IPS-18c (cell line): ENCODE measurements around the gene CAMTA1.
"Not testable (repeated sequence)": the region's sequence is repeated elsewhere in the genome, so short reads cannot be mapped to it uniquely, and the experiment has no call there.

Experiments used
- H3K4me3 ChIP-seq: 2 replicates; pipeline ENCODE4 v1.7.0; 2013; ENCODE audit warnings: low read depth, mild to moderate bottlenecking, low read length, moderate library complexity; ENCODE audit not compliant: insufficient read depth
- H3K9me3 ChIP-seq: one replicate; pipeline ENCODE4 v1.6.1; 2013; ENCODE audit warnings: mild to moderate bottlenecking, low read length, moderate library complexity; ENCODE audit not compliant: control insufficient read depth, insufficient read depth

Gene CAMTA1

DNA sequence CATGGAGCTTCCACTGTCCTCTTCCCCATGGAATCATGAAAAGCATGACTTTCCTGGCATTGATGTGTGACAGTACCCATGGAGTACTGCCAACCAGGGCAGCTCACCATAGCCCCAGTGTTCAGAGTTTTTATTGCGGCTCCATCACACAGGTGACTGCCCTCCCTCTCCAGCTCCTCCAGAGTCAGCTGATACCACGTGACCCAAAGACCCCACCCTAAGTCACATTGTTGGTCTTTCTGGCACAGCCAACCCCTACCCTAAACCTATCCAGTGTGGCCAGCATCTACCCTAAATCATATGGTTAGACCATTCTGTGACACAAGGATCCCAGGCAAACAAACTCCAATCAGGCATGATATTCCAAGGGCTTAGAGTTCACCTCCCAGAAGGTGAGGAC lies 908.4 kb downstream of the CAMTA1 start:
- Histone ChIP-seq H3K4me3 (no peak overlapping the region), H3K9me3 (peaks cover 4% of the 10 kb centered on the region)

DNA sequence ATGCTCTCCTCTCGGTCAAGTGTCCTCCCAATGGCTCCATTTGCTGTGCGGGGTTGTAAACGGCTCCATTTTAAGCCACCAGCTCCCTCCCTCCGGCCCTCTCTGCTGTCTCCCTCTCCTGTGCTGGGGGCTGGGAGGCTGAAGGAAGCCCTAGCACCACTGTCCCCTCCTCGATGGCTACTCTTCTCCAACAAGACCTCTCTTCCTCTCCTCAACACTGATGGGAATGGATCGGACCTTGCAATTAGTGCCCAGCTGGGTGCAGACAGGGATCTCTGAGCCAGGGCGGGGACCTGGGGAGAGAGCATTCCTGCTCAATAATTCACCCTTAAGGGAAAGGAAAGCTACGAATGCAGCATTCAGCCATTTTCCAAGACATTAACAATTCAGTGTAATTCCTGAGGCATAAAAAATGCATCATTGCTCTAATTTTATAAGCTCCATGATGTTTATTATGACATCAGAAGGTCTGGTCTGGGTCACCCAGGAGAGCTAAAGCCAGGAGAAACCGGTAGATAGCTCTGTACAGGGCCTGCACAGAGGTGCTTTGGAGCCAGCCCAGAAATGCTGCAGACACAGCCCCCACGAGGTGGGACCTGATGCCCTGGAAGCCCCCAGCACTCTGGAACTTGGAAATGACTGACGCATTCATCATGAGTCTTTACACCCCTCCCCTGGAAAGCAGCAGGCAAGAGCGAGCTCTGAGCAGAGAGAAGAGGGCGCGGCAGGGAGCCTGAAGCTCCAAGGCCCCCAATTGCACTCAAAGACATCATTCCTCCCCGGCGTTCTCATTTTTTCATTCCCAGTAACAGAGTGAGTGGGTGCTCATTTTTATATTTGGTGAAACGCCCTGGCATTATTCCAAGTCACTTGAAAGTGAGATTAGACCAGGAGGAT lies 909.6 kb downstream of the CAMTA1 start:
- peaks cover 4% of the 10 kb centered on the region for H3K9me3 ChIP-seq
- no peak overlapping the region for H3K4me3 ChIP-seq

DNA sequence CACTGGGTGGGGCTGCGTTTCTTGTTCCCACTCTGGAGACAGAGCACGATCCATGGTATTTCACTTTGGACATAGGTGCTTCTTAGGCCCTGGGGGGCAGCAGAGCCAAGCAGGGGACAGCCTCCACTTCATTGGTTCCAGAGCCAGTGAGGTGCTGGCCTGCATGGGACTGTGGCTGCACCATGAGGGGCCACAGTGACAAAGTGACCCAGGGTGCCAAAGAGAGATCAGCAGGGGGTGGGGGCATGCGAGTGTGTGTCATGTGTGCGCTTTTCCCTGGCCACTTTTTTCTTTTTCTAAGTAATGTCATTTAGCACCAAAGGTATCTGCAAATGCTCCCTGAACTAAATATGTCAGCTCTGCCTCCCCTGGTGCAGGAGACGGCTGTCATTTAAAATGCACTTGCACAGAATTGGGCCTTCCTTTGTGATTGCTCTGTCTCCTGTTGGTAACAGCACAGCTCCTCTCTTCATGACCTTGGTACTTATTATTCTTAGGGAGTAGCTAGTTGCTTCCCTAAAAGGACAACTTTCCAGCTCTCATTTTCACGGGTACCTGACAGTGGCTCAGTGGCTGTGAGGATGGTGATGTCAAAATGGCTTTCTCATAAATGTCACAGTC lies 910.4 kb downstream of the CAMTA1 start:
- H3K4me3 ChIP-seq, result no peak overlapping the region

DNA sequence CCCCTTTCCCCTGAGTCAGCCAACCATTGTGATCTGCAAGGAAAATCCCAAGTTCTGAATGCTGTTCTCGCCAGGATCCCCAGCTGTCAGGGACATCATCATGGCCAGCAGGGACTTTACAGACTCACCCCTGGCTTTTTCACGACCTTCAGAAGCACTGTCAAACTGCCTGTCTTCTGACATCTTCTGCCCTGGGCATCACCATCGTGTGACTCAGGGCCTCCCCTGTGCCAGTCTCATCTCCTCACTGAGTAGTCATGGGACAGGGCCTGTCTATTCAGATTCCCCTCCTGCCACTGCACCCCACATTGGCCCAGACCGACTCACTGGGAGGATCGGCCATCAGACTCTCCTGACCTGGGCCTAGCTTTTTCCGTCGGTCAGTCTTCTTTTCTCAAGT lies 913.4 kb downstream of the CAMTA1 start:
- H3K4me3 ChIP-seq, result no peak overlapping the region
- no peaks in the 10 kb centered on the region for H3K9me3 ChIP-seq

More for the DNA sequence above, 910.4 kb downstream of the CAMTA1 start:
- peaks cover 4% of the 10 kb centered on the region for H3K9me3 ChIP-seq

DNA sequence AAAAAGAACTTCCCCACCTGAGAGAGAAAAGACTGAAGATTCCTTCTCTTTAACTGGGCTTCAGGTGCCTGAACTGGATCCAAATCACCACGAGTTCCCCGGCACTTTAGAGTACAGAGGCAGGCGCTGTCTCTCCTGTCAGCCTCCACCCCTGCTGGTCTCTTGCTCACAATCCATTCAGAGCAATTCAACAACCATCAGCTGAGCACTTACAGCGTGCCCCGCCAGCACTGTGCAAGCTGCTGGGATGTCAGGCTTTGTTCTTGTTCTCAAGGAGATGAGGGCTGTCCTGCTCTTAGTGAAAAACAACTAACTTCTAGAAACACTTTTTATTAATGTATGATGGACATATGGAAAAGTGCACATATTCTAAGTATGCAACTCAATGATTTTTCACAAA lies 917.1 kb downstream of the CAMTA1 start:
- no peak overlapping the region for H3K4me3 ChIP-seq
- no peaks in the 10 kb centered on the region for H3K9me3 ChIP-seq

DNA sequence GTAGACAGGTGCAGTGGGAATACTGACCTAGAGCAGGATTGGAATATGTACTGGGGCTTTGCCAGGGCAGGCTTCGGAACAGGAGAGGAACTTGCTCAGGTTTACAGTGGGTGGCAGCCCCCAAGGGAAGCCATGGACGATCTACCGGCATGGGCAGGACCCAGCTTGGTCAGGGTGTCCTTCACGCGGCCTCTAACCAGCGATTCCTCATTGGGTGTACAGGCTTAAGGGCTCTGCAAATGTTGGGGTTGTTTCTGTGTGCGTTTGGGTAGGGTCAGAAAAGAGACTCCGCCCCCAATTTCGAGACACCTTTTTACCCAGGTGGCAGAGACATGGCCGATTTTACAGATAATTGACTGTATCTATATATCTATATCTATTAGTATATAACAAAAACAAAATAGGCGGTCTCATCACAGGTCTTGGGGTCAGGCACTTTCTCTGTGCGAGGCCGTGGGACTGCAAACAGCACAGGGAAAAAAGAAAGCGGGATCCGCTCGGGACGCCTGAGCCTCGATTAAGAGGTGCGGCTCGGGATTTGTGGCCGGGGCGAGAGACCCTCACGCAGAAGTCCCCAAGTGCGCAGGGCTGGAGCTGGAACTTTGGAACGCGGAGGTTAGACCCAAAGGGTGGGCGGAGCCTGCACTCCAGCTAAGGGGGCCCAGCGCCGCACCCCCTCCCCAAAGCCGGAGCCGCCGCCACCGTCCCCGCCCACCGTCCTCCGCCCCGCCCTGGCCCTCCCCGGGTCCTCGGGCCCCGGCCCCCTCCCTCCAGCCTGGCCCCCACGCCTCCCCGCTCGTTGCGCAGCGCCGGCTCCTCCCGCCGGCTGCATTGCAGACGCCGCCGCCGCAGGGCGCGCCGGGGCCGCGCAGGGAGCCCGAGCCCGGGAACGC lies 918.3 kb downstream of the CAMTA1 start:
- Histone ChIP-seq H3K4me3 (peak overlapping the region; percentile 36; the same call in 1 of the 2 replicates), H3K9me3 (no peaks in the 10 kb centered on the region)

DNA sequence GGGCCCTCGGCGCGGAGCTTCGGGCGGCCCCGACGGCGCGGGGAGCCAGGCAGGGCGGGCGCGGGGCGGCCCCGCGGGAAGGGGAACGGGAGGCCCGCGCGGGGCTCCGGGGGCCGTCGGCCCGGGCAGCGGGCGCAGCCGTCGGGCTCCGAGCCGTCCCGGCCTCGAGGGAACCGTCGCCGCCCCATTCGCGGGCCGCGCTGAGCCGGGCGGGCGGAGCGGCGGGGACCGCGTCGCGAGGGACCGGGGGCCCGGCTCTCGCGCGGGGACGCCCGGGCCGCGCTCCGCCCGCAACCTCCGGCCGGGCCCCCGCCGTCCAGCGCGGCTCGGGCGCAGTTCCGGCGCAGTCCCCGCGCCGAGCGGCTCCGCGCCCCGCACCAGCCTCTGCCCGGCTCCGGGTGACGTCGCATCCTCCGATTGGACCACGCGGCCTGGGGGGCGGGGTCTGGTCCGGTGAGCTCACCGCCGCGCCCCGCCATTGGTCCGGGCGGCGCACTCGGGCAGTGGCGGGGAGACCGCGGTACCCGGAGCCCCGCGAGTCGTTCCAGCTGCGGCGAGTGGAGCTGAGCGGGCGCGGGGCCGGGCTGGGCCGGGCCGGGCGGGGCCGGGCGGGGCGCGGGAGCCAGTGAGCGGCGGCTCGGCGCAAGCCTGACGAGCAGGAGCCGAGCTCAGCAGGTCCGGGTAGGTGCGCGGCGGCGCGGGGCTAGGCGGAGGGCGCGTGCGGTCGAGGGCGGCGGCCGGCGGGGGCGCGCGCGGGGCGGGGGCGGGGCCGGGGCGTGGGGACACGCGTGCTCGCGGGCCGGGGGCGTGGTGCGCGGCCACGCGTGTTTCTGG lies 919.2 kb downstream of the CAMTA1 start:
- Histone ChIP-seq H3K4me3 (peak overlapping the region; percentile 34), H3K9me3 (no peaks in the 10 kb centered on the region)

DNA sequence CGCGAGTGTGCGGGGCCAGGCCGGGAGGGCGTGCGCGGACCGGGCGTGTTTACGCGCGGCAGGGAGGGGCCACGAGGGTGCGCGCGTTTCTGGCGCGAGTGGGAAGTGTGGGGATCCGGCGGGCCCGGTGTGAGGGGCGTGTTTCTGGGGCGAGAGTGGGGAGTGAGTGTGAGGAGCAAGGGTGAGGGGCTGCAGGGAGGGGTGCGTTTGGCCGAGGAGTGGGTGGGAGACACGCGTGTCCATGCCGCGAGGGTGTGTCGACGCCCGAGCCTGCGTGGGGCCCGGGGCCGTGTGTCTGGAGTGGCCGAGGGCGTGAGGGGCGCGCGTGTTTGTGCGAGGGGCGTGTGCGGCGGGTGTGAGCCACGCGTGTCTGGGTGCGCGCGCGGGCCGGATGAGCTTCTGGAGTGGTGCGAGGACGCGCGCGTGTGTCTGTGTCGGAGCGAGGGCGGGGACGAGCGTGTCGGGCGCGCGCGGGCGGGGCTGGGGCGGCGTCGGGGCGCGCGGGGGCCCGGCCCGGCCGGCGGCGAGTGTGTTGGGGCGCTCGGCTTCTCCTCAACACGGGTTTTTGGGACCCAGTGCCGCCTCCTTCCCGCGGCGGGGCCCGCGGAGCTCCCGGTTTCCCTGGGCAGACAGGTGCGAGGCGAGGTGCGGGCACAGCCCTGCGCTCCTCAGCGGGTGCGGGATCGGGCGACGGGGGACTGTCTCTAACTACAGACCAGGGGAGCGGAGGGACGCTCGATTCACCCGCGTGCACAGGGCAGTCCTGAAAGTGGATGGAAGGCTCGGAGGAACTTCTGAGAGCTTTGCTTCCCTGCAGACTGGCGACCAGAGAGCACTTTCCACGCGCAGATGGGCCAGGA lies 920.0 kb downstream of the CAMTA1 start:
- Histone ChIP-seq H3K4me3 (peak overlapping the region; percentile 34), H3K9me3 (no peaks in the 10 kb centered on the region)

DNA sequence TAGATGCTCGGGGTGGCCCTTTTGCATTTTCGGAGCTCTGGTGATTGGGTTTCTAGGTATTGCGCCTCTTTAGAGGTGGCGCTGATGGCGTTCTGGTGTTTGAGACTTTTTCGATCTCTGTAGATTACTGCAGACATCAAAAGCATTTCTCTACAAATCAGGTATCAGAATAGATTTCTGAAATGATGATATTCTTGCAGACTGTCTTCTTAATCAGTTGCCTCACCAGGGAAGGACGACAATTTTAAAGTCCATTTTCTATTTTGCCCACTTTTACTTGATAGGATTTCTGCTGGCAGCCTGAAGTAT lies 920.6 kb downstream of the CAMTA1 start:
- Histone ChIP-seq H3K9me3 (no peaks in the 10 kb centered on the region), H3K4me3 (no peak overlapping the region)

DNA sequence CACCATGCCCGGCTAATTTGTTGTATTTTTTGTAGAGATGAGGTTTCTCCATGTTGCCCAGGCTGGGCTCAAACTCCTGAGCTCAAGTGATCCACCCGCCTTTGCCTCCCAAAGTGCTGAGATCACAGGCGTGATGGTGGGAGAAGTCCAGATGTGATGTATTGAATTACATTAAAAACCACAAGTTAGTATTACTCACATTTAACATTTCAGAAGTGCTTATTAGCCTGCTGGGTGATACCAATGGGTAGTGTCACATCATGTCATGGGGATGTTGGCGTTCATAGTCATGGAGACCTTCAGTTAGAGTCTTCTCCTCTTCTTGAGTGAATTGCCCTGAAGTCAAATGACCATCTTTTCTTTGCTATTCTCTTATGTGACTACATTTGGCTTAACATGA lies 922.3 kb downstream of the CAMTA1 start:
- no peaks in the 10 kb centered on the region for H3K9me3 ChIP-seq
- H3K4me3 ChIP-seq, result no peak overlapping the region

DNA sequence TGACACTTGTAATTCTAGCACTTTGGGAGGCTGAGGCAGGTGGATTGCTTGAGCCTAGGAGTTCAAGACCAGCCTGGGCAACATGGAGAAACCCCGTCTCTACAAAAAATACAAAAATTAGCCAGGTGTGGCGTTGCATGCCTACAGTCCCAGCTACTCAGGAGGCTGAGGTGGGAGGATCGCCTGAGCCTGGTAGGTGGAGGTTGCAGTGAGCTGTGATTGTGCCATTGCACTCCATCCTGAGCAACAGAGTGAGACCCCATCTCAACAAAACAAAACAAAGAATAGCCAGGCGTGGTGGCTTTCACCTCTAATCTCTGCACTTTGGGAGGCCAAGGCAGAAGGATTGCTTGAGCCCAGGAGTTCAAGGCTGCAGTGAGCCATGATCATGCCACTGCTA lies 922.8 kb downstream of the CAMTA1 start:
- not testable (repeated sequence) for H3K4me3 ChIP-seq

DNA sequence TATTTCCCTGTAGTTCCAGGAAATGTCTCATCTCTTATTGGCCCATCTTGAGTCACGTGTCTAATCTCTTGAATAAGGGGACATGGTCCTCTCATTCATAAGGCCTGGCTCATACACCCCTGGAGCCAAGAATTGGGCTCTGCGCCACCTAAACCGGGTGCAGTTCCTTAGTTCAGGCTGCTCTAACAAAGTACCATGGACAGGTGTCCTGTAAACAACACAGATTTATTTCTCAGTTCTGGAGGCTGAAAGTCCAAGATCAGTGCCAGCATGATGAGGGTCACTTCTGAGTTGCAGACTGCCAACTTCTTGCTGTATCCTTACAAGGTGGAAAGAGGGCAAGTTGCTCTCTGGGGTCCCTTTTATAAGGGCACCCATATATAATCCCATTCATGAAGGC lies 925.6 kb downstream of the CAMTA1 start:
- H3K9me3 ChIP-seq, result no peaks in the 10 kb centered on the region
- no peak overlapping the region for H3K4me3 ChIP-seq

More for the DNA sequence above, 922.8 kb downstream of the CAMTA1 start:
- H3K9me3 ChIP-seq, result not testable (repeated sequence)

DNA sequence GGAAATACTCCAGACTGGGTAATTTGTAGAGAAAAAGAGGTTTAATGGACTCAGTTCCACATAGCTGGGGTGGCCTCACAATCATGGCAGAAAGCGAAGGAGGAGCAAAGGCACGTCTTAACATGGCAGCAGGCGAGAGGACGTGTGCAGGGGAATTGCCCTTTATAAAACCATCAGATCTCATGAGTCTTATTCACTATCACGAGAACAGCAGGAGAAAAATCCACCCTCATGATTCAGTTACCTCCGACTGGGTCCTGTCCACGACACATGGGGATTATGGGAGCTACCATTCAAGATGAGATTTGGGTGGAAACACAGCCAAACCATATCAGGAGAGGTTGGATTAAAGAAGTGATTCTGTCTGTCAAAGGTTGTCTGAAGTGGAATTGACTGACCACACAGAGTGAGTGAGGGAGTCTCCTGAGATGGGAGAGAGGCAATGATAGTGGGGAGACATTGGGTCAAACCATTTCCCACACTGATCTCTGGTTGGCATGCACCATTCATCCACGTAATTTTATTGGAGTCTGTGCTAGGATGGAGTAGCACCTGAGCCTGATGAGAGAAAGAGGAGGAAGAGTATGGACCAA lies 927.6 kb downstream of the CAMTA1 start:
- no peak overlapping the region for H3K4me3 ChIP-seq
- H3K9me3 ChIP-seq, result no peaks in the 10 kb centered on the region

DNA sequence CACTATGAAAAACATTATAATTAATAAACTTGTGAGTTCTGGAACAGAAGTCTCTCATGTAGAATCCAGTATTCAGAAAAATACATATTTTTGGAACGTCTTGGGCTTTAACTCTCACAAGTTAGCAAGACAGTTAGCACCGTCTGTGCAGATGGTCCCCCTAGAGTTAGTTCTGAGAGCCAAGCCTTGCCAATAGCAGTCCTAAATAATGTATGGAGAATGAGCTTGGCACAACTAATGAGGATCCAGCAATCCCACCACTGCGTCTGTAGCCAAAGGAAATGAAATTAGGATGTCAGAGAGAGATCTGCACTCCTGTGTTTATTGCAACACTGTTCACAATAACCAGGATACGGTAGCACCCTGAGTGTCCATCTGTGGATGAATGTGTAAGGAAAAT lies 931.3 kb downstream of the CAMTA1 start:
- Histone ChIP-seq H3K9me3 (no peaks in the 10 kb centered on the region), H3K4me3 (no peak overlapping the region)

DNA sequence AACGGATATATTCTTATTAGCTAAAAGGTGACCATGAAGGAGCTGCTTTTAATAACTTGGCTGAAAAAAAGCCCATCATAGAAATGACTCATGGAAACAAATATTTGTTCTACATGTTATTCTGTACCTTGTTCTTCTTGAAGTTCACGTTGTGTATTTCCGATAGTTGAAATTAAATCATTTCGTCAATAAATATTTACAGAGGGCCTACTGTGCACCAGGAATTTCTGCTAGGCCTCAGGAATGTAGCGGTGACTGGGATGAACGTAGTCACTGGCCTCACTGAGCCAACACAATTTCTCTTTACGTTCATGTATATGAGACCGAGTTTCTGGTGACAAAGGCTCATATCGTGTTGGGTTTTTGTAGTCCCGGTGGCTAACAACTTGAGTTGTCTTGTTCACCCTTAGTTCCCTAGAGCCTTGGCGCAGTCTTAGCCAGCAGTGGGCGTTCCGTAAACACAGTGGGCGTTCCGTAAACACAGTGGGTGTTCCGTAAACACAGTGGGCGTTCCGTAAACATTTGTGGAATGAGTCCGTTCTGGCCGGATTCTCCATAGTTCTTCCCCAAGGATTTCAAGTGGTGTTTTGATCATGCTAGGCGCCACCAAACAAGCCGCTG lies 932.6 kb downstream of the CAMTA1 start:
- Histone ChIP-seq H3K4me3 (no peak overlapping the region), H3K9me3 (no peaks in the 10 kb centered on the region)
